Epithelial cell of esophagus (primary cell): ENCODE data around the gene CD86.

Source experiments
- DNase-seq: peaks from one replicate; pipeline ENCODE4 v3.0.0; 2010; ENCODE audit warnings: low read depth
- H3K4me3 ChIP-seq: 2 replicates; pipeline ENCODE4 v1.5.1; 2011; ENCODE audit warnings: mild to moderate bottlenecking, low read length, control low read depth
- TF ChIP-seq, protein P1 (sequence below): IDR thresholded peaks from 2 replicates; pipeline ENCODE4 v1.5.1; 2011; ENCODE audit warnings: low read depth, mild to moderate bottlenecking, low read length, control low read depth, inconsistent platforms; ENCODE audit not compliant: insufficient read depth; ENCODE audit errors: missing control alignments

The CD86 gene

DNA sequence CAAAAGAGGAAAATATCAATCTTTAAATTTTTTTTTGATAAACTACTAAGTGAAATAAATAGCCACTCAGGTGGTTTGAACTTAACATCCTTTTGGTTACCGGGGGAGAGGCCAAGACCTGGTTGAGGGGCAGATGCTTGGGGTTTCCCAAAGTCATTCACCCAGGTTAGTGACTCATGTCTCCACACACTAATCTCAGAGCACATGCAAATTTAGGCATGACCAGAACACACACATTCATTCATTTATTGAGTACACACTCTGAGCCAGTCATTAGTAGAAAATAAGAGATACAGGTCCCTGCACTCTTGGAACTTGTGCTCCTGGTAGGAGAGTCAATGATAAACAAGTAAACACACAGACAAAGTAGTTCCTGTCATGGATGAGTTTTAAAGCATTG is 40.4 kb upstream of the CD86 start:
- DNase-seq, result peak; percentile 65
- TF ChIP-seq, protein P1, sequence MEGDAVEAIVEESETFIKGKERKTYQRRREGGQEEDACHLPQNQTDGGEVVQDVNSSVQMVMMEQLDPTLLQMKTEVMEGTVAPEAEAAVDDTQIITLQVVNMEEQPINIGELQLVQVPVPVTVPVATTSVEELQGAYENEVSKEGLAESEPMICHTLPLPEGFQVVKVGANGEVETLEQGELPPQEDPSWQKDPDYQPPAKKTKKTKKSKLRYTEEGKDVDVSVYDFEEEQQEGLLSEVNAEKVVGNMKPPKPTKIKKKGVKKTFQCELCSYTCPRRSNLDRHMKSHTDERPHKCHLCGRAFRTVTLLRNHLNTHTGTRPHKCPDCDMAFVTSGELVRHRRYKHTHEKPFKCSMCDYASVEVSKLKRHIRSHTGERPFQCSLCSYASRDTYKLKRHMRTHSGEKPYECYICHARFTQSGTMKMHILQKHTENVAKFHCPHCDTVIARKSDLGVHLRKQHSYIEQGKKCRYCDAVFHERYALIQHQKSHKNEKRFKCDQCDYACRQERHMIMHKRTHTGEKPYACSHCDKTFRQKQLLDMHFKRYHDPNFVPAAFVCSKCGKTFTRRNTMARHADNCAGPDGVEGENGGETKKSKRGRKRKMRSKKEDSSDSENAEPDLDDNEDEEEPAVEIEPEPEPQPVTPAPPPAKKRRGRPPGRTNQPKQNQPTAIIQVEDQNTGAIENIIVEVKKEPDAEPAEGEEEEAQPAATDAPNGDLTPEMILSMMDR, result no peak
- H3K4me3 ChIP-seq, result no peak overlapping the region

DNA sequence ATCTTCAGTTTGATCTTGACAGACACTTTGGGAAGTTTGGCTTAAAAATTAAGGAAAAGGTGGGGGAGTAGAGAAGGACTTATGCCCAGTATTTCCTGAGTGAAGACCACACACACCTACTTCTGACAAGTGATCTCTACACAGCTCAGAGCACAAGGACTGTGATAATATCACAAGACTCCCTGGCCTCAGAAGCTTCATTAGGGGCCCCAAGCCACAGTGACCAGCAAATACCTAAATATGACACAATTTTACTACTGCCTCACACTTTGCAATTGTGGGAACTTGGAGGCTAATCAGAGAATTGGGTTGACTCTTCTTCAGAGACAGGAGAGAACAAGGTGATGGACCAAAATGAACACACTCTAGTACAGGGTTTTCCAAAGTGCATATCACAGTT is 35.7 kb upstream of the CD86 start:
- DNase-seq, result no peak
- TF ChIP-seq, protein P1, result no peak
- no peak overlapping the region for H3K4me3 ChIP-seq

DNA sequence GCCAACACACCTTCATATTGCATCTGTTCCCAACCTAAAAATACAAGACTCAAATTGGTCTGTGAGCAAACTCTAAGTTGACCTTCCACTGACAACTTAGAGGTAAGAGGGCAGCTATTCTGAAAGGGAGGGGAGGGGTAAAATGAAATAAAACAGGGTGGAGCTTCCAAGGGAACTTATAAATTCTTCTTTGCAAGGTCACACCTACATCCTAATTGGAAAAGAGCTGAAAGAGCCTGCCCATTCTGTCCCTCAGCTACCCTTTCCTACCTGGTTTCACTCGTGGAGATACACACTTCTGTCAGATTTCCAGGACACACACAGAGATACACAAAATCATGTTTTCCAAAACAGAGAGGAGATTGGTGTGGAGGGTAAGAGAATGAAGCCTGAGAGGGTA is 34.1 kb upstream of the CD86 start:
- TF ChIP-seq, protein P1, result no peak
- H3K4me3 ChIP-seq, result peak overlapping the region; percentile 58
- DNase-seq, result no peak

DNA sequence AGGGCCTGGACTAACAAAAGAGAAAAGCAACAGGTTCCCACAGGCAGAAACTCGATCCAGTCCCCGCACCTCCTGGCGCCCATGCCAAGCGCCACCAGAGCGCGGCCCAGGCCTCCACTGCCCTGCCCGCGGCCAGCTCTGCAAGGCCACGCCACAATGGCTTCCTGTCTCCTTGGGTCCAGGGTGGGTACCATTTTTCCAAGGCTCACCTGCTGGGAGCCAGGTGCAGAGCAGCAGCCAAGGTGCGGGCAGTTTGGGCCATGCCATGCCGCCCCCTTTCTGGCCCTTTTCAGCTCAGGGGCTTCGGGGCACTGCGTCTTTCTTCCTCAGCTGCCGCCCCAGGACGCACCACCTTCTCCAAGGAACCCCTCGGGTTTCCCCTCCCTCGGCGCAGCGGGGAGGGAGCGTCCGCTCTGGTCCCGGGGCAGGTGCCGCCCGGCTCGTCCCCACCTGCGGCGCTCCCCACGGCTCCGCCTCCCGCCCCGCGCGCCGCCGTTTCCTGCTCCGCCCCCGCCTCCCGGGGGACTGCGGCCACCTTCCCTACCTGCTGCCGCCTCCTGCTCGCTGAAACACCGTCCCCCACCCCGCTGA is 33.3 kb upstream of the CD86 start, which contains the start of gene ILDR1:
Gene ILDR1 (minus strand): TSS at position 437 of the 591 bp plus-strand sequence. CDS start 170 bp downstream, at position 267.
- TF ChIP-seq, protein P1, result no peak
- DNase-seq, result peak; percentile 37
- peak within 1 kb of the TSS; percentile 58 for H3K4me3 ChIP-seq

DNA sequence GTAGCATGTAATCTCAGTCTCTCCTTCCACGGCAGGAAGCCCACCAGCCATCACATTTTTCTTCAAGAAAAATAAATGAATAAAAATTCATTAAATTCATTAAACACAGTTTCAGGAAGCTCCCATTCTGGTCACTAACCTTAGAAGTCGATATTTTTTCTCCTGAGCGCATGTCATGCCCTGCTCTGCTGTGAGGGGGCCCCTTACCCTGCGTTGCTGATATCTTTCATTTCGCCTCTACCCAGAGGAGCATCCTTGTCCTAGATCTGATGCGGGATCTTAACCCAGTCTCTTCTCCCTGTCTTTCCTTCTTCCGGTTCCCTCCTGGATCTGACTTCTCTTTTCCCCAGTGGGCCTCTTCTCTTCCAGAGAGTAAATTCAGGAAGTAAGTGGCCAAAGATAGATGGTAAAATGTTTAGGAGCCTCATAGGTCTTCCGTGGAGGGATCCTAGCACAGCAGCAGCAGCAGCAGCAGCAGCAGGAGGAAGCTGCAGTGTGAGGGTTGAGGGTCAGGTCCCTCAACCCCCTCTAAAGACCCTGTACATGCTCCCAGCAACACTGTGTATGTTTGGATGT is 31.7 kb upstream of the CD86 start:
- no peak for DNase-seq
- no peak overlapping the region for H3K4me3 ChIP-seq
- TF ChIP-seq, protein P1, result no peak

DNA sequence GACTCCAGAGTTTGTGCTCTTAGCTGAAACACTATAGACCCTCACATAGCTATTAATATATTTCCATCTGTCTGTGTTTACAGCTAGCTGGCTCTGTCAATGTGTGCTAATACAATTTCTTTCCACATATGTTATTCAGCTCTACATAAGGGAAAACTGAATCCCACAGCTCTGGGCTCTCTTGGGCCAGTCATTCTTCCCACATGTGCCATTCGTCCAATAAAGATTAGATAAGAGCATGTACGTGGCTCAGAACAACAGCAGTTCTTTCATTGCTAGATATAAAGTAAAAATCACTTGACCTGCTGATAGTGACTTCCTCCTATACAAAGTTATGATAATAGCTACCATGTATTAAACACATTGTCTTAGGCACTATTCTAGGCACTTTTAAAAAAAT is 30.4 kb upstream of the CD86 start:
- no peak for DNase-seq

More for the DNA sequence above, 30.4 kb upstream of the CD86 start:
- no peak overlapping the region for H3K4me3 ChIP-seq
- TF ChIP-seq, protein P1, result no peak
